A549 treated with dexamethasone at 1 μM for 4 hours (cell line): ENCODE measurements around the gene NLGN2. TPM values are rescaled to one million over a fixed set of nuclear protein-coding genes. Genes with fewer than 3 reads are reported as not detected.

Experiments used
- total RNA-seq: library from RNA; stranded (reverse); fragments of 200-300 nt; extraction: Qiagen RNA extraction; gene quantifications from 5 replicates; pipeline ENCODE4 v1.2.3, GENCODE V29; 2022

NLGN2 gene
- 11.3 to 19.7 TPM (median 17.9 TPM) in 5 replicates for total RNA-seq

GRCh38 chr17:7407485-7408251 is at the start of gene NLGN2:
TSS of gene NLGN2 (plus strand) at chr17:7407845. CDS start at chr17:7408256, 411 bp downstream.

GRCh38 chr17:7380855-7381683 is 26.6 kb upstream of the NLGN2 start, which contains the start of gene TNK1:
TSS of gene TNK1 (plus strand) at chr17:7381089. CDS start at chr17:7382927, 1,838 bp downstream.

GRCh38 chr17:7394452-7395191 is 13.0 kb upstream of the NLGN2 start, which contains the start of gene PLSCR3:
TSS of gene PLSCR3 (minus strand) at chr17:7394525. CDS start at chr17:7394110, 415 bp downstream.

GRCh38 chr17:7403977-7404736 is 3.5 kb upstream of the NLGN2 start, which contains the start of gene TMEM256:
TSS of gene TMEM256 (minus strand) at chr17:7404097. CDS start at chr17:7404084, 13 bp downstream.

GRCh38 chr17:7419819-7420610 is 12.4 kb downstream of the NLGN2 start, which contains the start of gene SPEM1:
TSS of gene SPEM1 (plus strand) at chr17:7420324. CDS start at chr17:7420385, 61 bp downstream.

GRCh38 chr17:7425316-7425715 is 17.7 kb downstream of the NLGN2 start, which contains the start of gene SPEM2:
TSS of gene SPEM2 (plus strand) at chr17:7425616. CDS start at chr17:7425689, 73 bp downstream.

GRCh38 chr17:7428557-7428956 is 20.9 kb downstream of the NLGN2 start, which contains the start of gene SPEM3:
TSS of gene SPEM3 (plus strand) at chr17:7428857. CDS start at chr17:7428903, 46 bp downstream.

GRCh38 chr17:7439462-7440112 is 31.9 kb downstream of the NLGN2 start, which contains the start of gene FGF11:
TSS of gene FGF11 (plus strand) at chr17:7439512. CDS start at chr17:7439621, 109 bp downstream.

GRCh38 chr17:7444682-7445618 is 37.3 kb downstream of the NLGN2 start, which contains the start of gene CHRNB1:
TSS of gene CHRNB1 (plus strand) at chr17:7445061. CDS start at chr17:7445128, 67 bp downstream.

Other genes with a start within 250 kb of the NLGN2 start
- 0.42 to 0.98 TPM (median 0.77 TPM) in 5 replicates for gene ASGR1, start 228.5 kb upstream of the NLGN2 start, total RNA-seq
- 4.5 to 7.6 TPM (median 6.4 TPM) in 5 replicates for gene DLG4, start 188.0 kb upstream of the NLGN2 start, total RNA-seq
- 266 to 442 TPM (median 389 TPM) in 5 replicates for gene ACADVL, start 187.9 kb upstream of the NLGN2 start, total RNA-seq
- gene DVL2, start 173.3 kb upstream of the NLGN2 start, total RNA-seq: 33.5 to 47.2 TPM (median 44.9 TPM) in 5 replicates
- 93.9 to 117 TPM (median 104 TPM) in 5 replicates for gene PHF23, start 168.4 kb upstream of the NLGN2 start, total RNA-seq
- gene GABARAP, start 165.4 kb upstream of the NLGN2 start, total RNA-seq: 596 to 790 TPM (median 609 TPM) in 5 replicates
- gene CTDNEP1, start 156.1 kb upstream of the NLGN2 start, total RNA-seq: 218 to 267 TPM (median 246 TPM) in 5 replicates
- 140 to 161 TPM (median 146 TPM) in 5 replicates for gene ELP5, start 155.6 kb upstream of the NLGN2 start, total RNA-seq
- 1.9 to 3.2 TPM (median 2.6 TPM) in 5 replicates for gene CLDN7, start 145.4 kb upstream of the NLGN2 start, total RNA-seq
- 0.30 to 0.69 TPM (median 0.60 TPM) in 5 replicates for gene SLC2A4, start 126.1 kb upstream of the NLGN2 start, total RNA-seq
- gene YBX2, start 113.2 kb upstream of the NLGN2 start, total RNA-seq: 0.45 to 0.76 TPM (median 0.57 TPM) in 5 replicates
- 1,536 to 1,701 TPM (median 1,628 TPM) in 5 replicates for gene EIF5A, start 100.2 kb upstream of the NLGN2 start, total RNA-seq
- 82.4 to 111 TPM (median 103 TPM) in 5 replicates for gene GPS2, start 92.5 kb upstream of the NLGN2 start, total RNA-seq
- 15.2 to 33.7 TPM (median 30.6 TPM) in 5 replicates for gene NEURL4, start 78.5 kb upstream of the NLGN2 start, total RNA-seq
- gene ACAP1, start 71.3 kb upstream of the NLGN2 start, total RNA-seq: 1.4 to 3.6 TPM (median 2.7 TPM) in 5 replicates
- gene KCTD11, start 55.7 kb upstream of the NLGN2 start, total RNA-seq: 9.7 to 12.6 TPM (median 11.4 TPM) in 5 replicates
- not detected in 5 replicates for gene TMEM95, start 52.7 kb upstream of the NLGN2 start, total RNA-seq
- 1.1 to 1.5 TPM (median 1.3 TPM) in 5 replicates for gene TNK1, start 26.8 kb upstream of the NLGN2 start, total RNA-seq
- 36.7 to 50.6 TPM (median 41.6 TPM) in 5 replicates for gene PLSCR3, start 13.3 kb upstream of the NLGN2 start, total RNA-seq
- 204 to 220 TPM (median 207 TPM) in 5 replicates for gene TMEM256, start 3.7 kb upstream of the NLGN2 start, total RNA-seq
- gene SPEM1, start 12.5 kb downstream of the NLGN2 start, total RNA-seq: 0.09 to 0.18 TPM (median 0.12 TPM) in 4 of 5 replicates, not detected in the other
- 0.13 to 0.18 TPM in 2 of 5 replicates, not detected in the others for gene SPEM2, start 17.8 kb downstream of the NLGN2 start, total RNA-seq
- gene SPEM3, start 21.0 kb downstream of the NLGN2 start, total RNA-seq: 0.02 to 0.05 TPM (median 0.04 TPM) in 3 of 5 replicates, not detected in the others
- gene TMEM102, start 27.6 kb downstream of the NLGN2 start, total RNA-seq: 10.3 to 14.6 TPM (median 13.0 TPM) in 5 replicates
- gene FGF11, start 31.7 kb downstream of the NLGN2 start, total RNA-seq: 1.1 to 1.3 TPM (median 1.1 TPM) in 5 replicates
- gene CHRNB1, start 37.2 kb downstream of the NLGN2 start, total RNA-seq: 6.9 to 11.8 TPM (median 9.0 TPM) in 5 replicates
- 20.6 to 29.5 TPM (median 27.8 TPM) in 5 replicates for gene ZBTB4, start 71.8 kb downstream of the NLGN2 start, total RNA-seq
- gene SLC35G6, start 73.6 kb downstream of the NLGN2 start, total RNA-seq: not detected in 5 replicates
- gene POLR2A, start 76.5 kb downstream of the NLGN2 start, total RNA-seq: 49.1 to 95.5 TPM (median 91.3 TPM) in 5 replicates
- gene TNFSF12, start 141.2 kb downstream of the NLGN2 start, total RNA-seq: 6.8 to 12.9 TPM (median 12.1 TPM) in 5 replicates
- gene TNFSF13, start 150.9 kb downstream of the NLGN2 start, total RNA-seq: 0.46 to 0.83 TPM (median 0.62 TPM) in 5 replicates
- gene SENP3, start 154.1 kb downstream of the NLGN2 start, total RNA-seq: 87.8 to 104 TPM (median 102 TPM) in 5 replicates
- 24.8 to 38.2 TPM (median 33.6 TPM) in 5 replicates for gene CD68, start 171.8 kb downstream of the NLGN2 start, total RNA-seq
- 117 to 135 TPM (median 121 TPM) in 5 replicates for gene MPDU1, start 176.0 kb downstream of the NLGN2 start, total RNA-seq
- 0.16 to 0.27 TPM (median 0.20 TPM) in 5 replicates for gene SOX15, start 182.2 kb downstream of the NLGN2 start, total RNA-seq
- gene FXR2, start 207.1 kb downstream of the NLGN2 start, total RNA-seq: 45.4 to 60.2 TPM (median 59.3 TPM) in 5 replicates
- gene SAT2, start 220.0 kb downstream of the NLGN2 start, total RNA-seq: 61.1 to 73.5 TPM (median 62.9 TPM) in 5 replicates
- 0.27 to 0.56 TPM (median 0.43 TPM) in 5 replicates for gene SHBG, start 222.3 kb downstream of the NLGN2 start, total RNA-seq
- gene ATP1B2, start 243.1 kb downstream of the NLGN2 start, total RNA-seq: 0.08 to 0.46 TPM (median 0.39 TPM) in 5 replicates